Left lung (tissue), 14 donors: ENCODE results near the gene UQCRQ. TPM values are rescaled to one million over a fixed set of nuclear protein-coding genes. Genes with fewer than 3 reads are reported as not detected.

Experiments used
- ATAC-seq: fragments of 200-7000 bp; cut with Tn5 transposase; one replicate; pipeline ENCODE4 v1.9.1; 2020; ENCODE audit warnings: moderate library complexity
- DNase-seq, 4 donors: peaks; one replicate each; pipeline ENCODE4 v3.0.0-alpha.2; 2013 to 2020
- H3K27ac ChIP-seq, 2 donors: fragments of 200-600 bp; sonication (generic) in 1 of 2; one replicate each; pipeline versions ENCODE4 v1.5.0 to v1.8.0; 2020 to 2021
- H3K27me3 ChIP-seq, 2 donors: fragments of 200-600 bp; sonication (generic) in 1 of 2; one replicate each; pipeline versions ENCODE4 v1.5.0 to v1.8.0; 2020 to 2021
- H3K36me3 ChIP-seq, 2 donors: fragments of 200-600 bp; sonication (generic) in 1 of 2; one replicate each; pipeline versions ENCODE4 v1.5.0 to v1.8.0; 2020 to 2021
- H3K4me1 ChIP-seq, 2 donors: fragments of 200-600 bp; one replicate each; pipeline ENCODE4 v1.8.0; 2021
- H3K4me3 ChIP-seq, 2 donors: fragments of 200-600 bp; sonication (generic) in 1 of 2; one replicate each; pipeline versions ENCODE4 v1.5.0 to v1.8.0; 2020 to 2021; ENCODE audit warnings: mild to moderate bottlenecking in 1 of 2
- H3K9me3 ChIP-seq, 2 donors: fragments of 200-600 bp; sonication (generic) in 1 of 2; one replicate each; pipeline versions ENCODE4 v1.5.0 to v1.8.0; 2020 to 2021
- CTCF ChIP-seq, 2 donors: fragments of 200-600 bp; sonication (generic) in 1 of 2; IDR thresholded peaks; one replicate each; pipeline versions ENCODE4 v1.5.0 to v1.8.0; 2021; ENCODE audit warnings: antibody characterized with exemption in 2 of 2
- intact Hi-C, 2 donors: fragments of 100-400 bp; cut with DNase I; formaldehyde crosslinking; loops; one replicate each; pipeline versions ENCODE4 v1.11.2 to v1.14.2; 2022
- long read RNA-seq, 12 donors: library from polyadenylated mRNA in 2 of 12; unstranded in 2 of 12; transcript quantifications; one replicate each; pipeline ENCODE4 v2.0.0 and lab custom pipeline, GENCODE V29; 2019 to 2026
- polyA plus RNA-seq, 6 donors: library from polyadenylated mRNA; unstranded; fragments of 120-200 nt; gene quantifications; one replicate each; pipeline ENCODE4 v1.2.1, GENCODE V29; 2013; ENCODE audit not compliant: insufficient read length in 6 of 6
- total RNA-seq, 2 donors: library from RNA; stranded (reverse); fragmentation: NEBNext Ultra II Directional; extraction: Animal tissue kit (Norgen Biotek cat#: 25700); gene quantifications; one replicate each; pipeline ENCODE4 v1.2.1, GENCODE V29; 2021
- donor health status: DM: no; HTN: yes; CAD: no.
- donor health status: DM: no; HTN: no; CAD: no.

The UQCRQ gene
- total RNA-seq: 100 to 1,000 TPM; 386 to 507 TPM
- polyA plus RNA-seq: 100 to 1,000 TPM; 130 to 187 (median 150) TPM
- long read RNA-seq, donor 1, transcript UQCRQ-201 (2 exons, 586 nt): minor isoform, 46 of 363 reads
- long read RNA-seq, donor 1, transcript UQCRQ-203 (3 exons, 839 nt): major isoform, 267 of 363 reads
- long read RNA-seq, donor 1, transcript UQCRQ-202 (3 exons, 429 nt): minor isoform, 25 of 363 reads
- long read RNA-seq, donor 1, transcript UQCRQ-206 (2 exons, 874 nt): minor isoform, 14 of 363 reads
- long read RNA-seq, donor 1, partial matches to known transcripts: 0 of 363 reads
- long read RNA-seq, donor 1, other reads (novel, unspliced or antisense): 6 of 363 reads
- long read RNA-seq, donor 2, transcript UQCRQ-202 (3 exons, 429 nt): minor isoform, 11 of 289 reads
- long read RNA-seq, donor 2, transcript UQCRQ-206 (2 exons, 874 nt): minor isoform, 7 of 289 reads
- long read RNA-seq, donor 2, transcript UQCRQ-201 (2 exons, 586 nt): minor isoform, 80 of 289 reads
- long read RNA-seq, donor 2, transcript UQCRQ-203 (3 exons, 839 nt): major isoform, 188 of 289 reads
- long read RNA-seq, donor 2, partial matches to known transcripts: 0 of 289 reads
- long read RNA-seq, donor 2, other reads (novel, unspliced or antisense): 0 of 289 reads
- long read RNA-seq, donor 3, transcript UQCRQ-203 (3 exons, 839 nt): major isoform, 199 of 278 reads
- long read RNA-seq, donor 3, transcript UQCRQ-202 (3 exons, 429 nt): minor isoform, 22 of 278 reads
- long read RNA-seq, donor 3, transcript UQCRQ-206 (2 exons, 874 nt): minor isoform, 12 of 278 reads
- long read RNA-seq, donor 3, transcript UQCRQ-201 (2 exons, 586 nt): minor isoform, 43 of 278 reads
- long read RNA-seq, donor 3, partial matches to known transcripts: 0 of 278 reads
- long read RNA-seq, donor 3, other reads (novel, unspliced or antisense): 0 of 278 reads
- long read RNA-seq, donor 4, transcript UQCRQ-202 (3 exons, 429 nt): minor isoform, 30 of 403 reads
- long read RNA-seq, donor 4, transcript UQCRQ-203 (3 exons, 839 nt): major isoform, 332 of 403 reads
- long read RNA-seq, donor 4, transcript UQCRQ-201 (2 exons, 586 nt): minor isoform, 25 of 403 reads
- long read RNA-seq, donor 4, partial matches to known transcripts: 2 of 403 reads
- long read RNA-seq, donor 4, other reads (novel, unspliced or antisense): 12 of 403 reads
- long read RNA-seq, donor 5, transcript UQCRQ-202 (3 exons, 429 nt): minor isoform, 14 of 312 reads
- long read RNA-seq, donor 5, transcript UQCRQ-206 (2 exons, 874 nt): minor isoform, 11 of 312 reads
- long read RNA-seq, donor 5, transcript UQCRQ-203 (3 exons, 839 nt): major isoform, 211 of 312 reads
- long read RNA-seq, donor 5, transcript UQCRQ-201 (2 exons, 586 nt): minor isoform, 66 of 312 reads
- long read RNA-seq, donor 5, partial matches to known transcripts: 0 of 312 reads
- long read RNA-seq, donor 5, other reads (novel, unspliced or antisense): 7 of 312 reads
- long read RNA-seq, donor 6, transcript UQCRQ-203 (3 exons, 839 nt): major isoform, 370 of 498 reads
- long read RNA-seq, donor 6, transcript UQCRQ-201 (2 exons, 586 nt): minor isoform, 78 of 498 reads
- long read RNA-seq, donor 6, transcript UQCRQ-206 (2 exons, 874 nt): minor isoform, 19 of 498 reads
- long read RNA-seq, donor 6, transcript UQCRQ-202 (3 exons, 429 nt): minor isoform, 21 of 498 reads
- long read RNA-seq, donor 6, partial matches to known transcripts: 0 of 498 reads
- long read RNA-seq, donor 6, other reads (novel, unspliced or antisense): 5 of 498 reads
- long read RNA-seq, donor 7, transcript UQCRQ-203 (3 exons, 839 nt): major isoform, 180 of 242 reads
- long read RNA-seq, donor 7, transcript UQCRQ-206 (2 exons, 874 nt): minor isoform, 15 of 242 reads
- long read RNA-seq, donor 7, transcript UQCRQ-202 (3 exons, 429 nt): minor isoform, 12 of 242 reads
- long read RNA-seq, donor 7, transcript UQCRQ-201 (2 exons, 586 nt): minor isoform, 28 of 242 reads
- long read RNA-seq, donor 7, partial matches to known transcripts: 0 of 242 reads
- long read RNA-seq, donor 7, other reads (novel, unspliced or antisense): 0 of 242 reads
- long read RNA-seq, donor 8, transcript UQCRQ-201 (2 exons, 586 nt): minor isoform, 23 of 194 reads
- long read RNA-seq, donor 8, transcript UQCRQ-202 (3 exons, 429 nt): minor isoform, 11 of 194 reads
- long read RNA-seq, donor 8, transcript UQCRQ-206 (2 exons, 874 nt): minor isoform, 10 of 194 reads
- long read RNA-seq, donor 8, transcript UQCRQ-203 (3 exons, 839 nt): major isoform, 135 of 194 reads
- long read RNA-seq, donor 8, partial matches to known transcripts: 9 of 194 reads
- long read RNA-seq, donor 8, other reads (novel, unspliced or antisense): 0 of 194 reads
- long read RNA-seq, donor 9, transcript UQCRQ-203 (3 exons, 839 nt): major isoform, 6 of 8 reads
- long read RNA-seq, donor 9, partial matches to known transcripts: 0 of 8 reads
- long read RNA-seq, donor 9, other reads (novel, unspliced or antisense): 0 of 8 reads
- long read RNA-seq, donor 10, transcript UQCRQ-202 (3 exons, 429 nt): minor isoform, 14 of 257 reads
- long read RNA-seq, donor 10, transcript UQCRQ-201 (2 exons, 586 nt): minor isoform, 12 of 257 reads
- long read RNA-seq, donor 10, transcript UQCRQ-203 (3 exons, 839 nt): major isoform, 218 of 257 reads
- long read RNA-seq, donor 10, transcript UQCRQ-206 (2 exons, 874 nt): minor isoform, 6 of 257 reads
- long read RNA-seq, donor 10, partial matches to known transcripts: 0 of 257 reads
- long read RNA-seq, donor 10, other reads (novel, unspliced or antisense): 7 of 257 reads
- long read RNA-seq, donor 11, transcript UQCRQ-206 (2 exons, 874 nt): minor isoform, 10 of 361 reads
- long read RNA-seq, donor 11, transcript UQCRQ-203 (3 exons, 839 nt): major isoform, 272 of 361 reads
- long read RNA-seq, donor 11, transcript UQCRQ-202 (3 exons, 429 nt): minor isoform, 12 of 361 reads
- long read RNA-seq, donor 11, transcript UQCRQ-201 (2 exons, 586 nt): minor isoform, 61 of 361 reads
- long read RNA-seq, donor 11, partial matches to known transcripts: 0 of 361 reads
- long read RNA-seq, donor 11, other reads (novel, unspliced or antisense): 0 of 361 reads
- long read RNA-seq, donor 12, transcript UQCRQ-201 (2 exons, 586 nt): minor isoform, 15 of 164 reads
- long read RNA-seq, donor 12, transcript UQCRQ-206 (2 exons, 874 nt): minor isoform, 15 of 164 reads
- long read RNA-seq, donor 12, transcript UQCRQ-203 (3 exons, 839 nt): major isoform, 117 of 164 reads
- long read RNA-seq, donor 12, transcript UQCRQ-202 (3 exons, 429 nt): minor isoform, 14 of 164 reads
- long read RNA-seq, donor 12, partial matches to known transcripts: 0 of 164 reads
- long read RNA-seq, donor 12, other reads (novel, unspliced or antisense): 0 of 164 reads

- no peak for TF ChIP-seq CTCF (IDR thresholded peaks at IDR 0.05)
- ATAC-seq: peak; percentile 100
- H3K27me3 ChIP-seq: no peaks in the 10 kb centered on the region
- peaks cover 0 to 40% of the 10 kb centered on the region in 2 donors for H3K36me3 ChIP-seq
- peak within 1 kb of the TSS; percentile 92 to 93 for H3K27ac ChIP-seq
- intact Hi-C loops: no loop called here
- peak within 1 kb of the TSS; percentile 74 to 86 for H3K4me3 ChIP-seq
- H3K4me1 ChIP-seq: peaks cover 0 to 24% of the 10 kb centered on the region in 2 donors
- peak; percentile 96 to 99 (median 98) for DNase-seq
- no peaks in the 10 kb centered on the region for H3K9me3 ChIP-seq
These were observed at the start of gene UQCRQ, which contains the start of gene GDF9 for GRCh38 chr5:132866342-132867045. UQCRQ (plus strand) TSS chr5:132866642; CDS start chr5:132866882, 240 bp downstream. GDF9 (minus strand) TSS chr5:132866469; CDS start chr5:132864533, 1,936 bp downstream.

GRCh38 chr5:132817011-132817410 lies 49.4 kb upstream of the UQCRQ start:
- Histone ChIP-seq H3K9me3 (no peaks in the 10 kb centered on the region), H3K36me3 (no peaks in the 10 kb centered on the region), H3K27me3 (peaks cover 23 to 59% of the 10 kb centered on the region in 2 donors), H3K4me1 (peaks cover 0 to 30% of the 10 kb centered on the region in 2 donors), H3K27ac (no peak overlapping the region), H3K4me3 (no peak overlapping the region)
- no peak for DNase-seq
- intact Hi-C loops: loop anchor here in 1 of 2 donors (5.0 kb wide), 1 partner anchor 435 kb away; no protein-coding TSS in a partner anchor
- no peak for TF ChIP-seq CTCF (IDR thresholded peaks at IDR 0.05)
- ATAC-seq: no peak
